Neural cell (in vitro differentiated cells): ENCODE data around the gene VAV3. TPM values are rescaled to one million over a fixed set of nuclear protein-coding genes. Genes with fewer than 3 reads are reported as not detected.

Experiments
- H2AFZ ChIP-seq: fragments of 200-600, 300-800 bp; sonication (generic), shearing (Covaris generic); 2 replicates; pipeline ENCODE4 v1.6.0; 2014; ENCODE audit warnings: low read depth, mild to moderate bottlenecking, antibody characterized with exemption, low read length, moderate library complexity
- H3F3A ChIP-seq: fragments of 200-600 bp; shearing (Covaris generic); 2 replicates; pipeline ENCODE4 v1.6.1; 2016; ENCODE audit warnings: mild to moderate bottlenecking, moderate library complexity, mixed read lengths, antibody characterized with exemption, low read length; ENCODE audit not compliant: insufficient read depth, poor library complexity, severe bottlenecking
- H3K27ac ChIP-seq: fragments of 200-600, 300-800 bp; sonication (generic), shearing (Covaris generic); 2 replicates; pipeline ENCODE4 v1.5.1; 2014; ENCODE audit warnings: mild to moderate bottlenecking, low read length, moderate library complexity
- H3K27me3 ChIP-seq: fragments of 300-800, 200-600 bp; sonication (generic), shearing (Covaris generic); 2 replicates; pipeline ENCODE4 v1.6.0; 2014; ENCODE audit warnings: mild to moderate bottlenecking, low read depth, low read length, moderate library complexity; ENCODE audit not compliant: insufficient read depth
- H3K36me3 ChIP-seq: fragments of 300-800, 200-600 bp; sonication (generic), shearing (Covaris generic); 2 replicates; pipeline ENCODE4 v1.5.1; 2014; ENCODE audit warnings: mild to moderate bottlenecking, antibody characterized with exemption, low read length, moderate library complexity; ENCODE audit not compliant: insufficient read depth
- H3K4me2 ChIP-seq: fragments of 300-800, 200-600 bp; sonication (generic), shearing (Covaris generic); 2 replicates; pipeline ENCODE4 v1.6.0; 2014; ENCODE audit warnings: mild to moderate bottlenecking, low read length
- H3K4me3 ChIP-seq: fragments of 300-800, 200-600 bp; sonication (generic), shearing (Covaris generic); 2 replicates; pipeline ENCODE4 v1.5.1; 2014; ENCODE audit warnings: mild to moderate bottlenecking, low read length, moderate library complexity
- H3K79me2 ChIP-seq: fragments of 200-600 bp; shearing (Covaris generic); replicated peaks from 2 replicates; pipeline ENCODE4 v1.6.0; 2014; ENCODE audit warnings: mild to moderate bottlenecking, low read length, moderate library complexity; ENCODE audit not compliant: insufficient read depth
- H3K9ac ChIP-seq: fragments of 300-800, 200-600 bp; sonication (generic), shearing (Covaris generic); 2 replicates; pipeline ENCODE4 v1.6.1; 2016; ENCODE audit warnings: mild to moderate bottlenecking, low read length, mixed read lengths
- H3K9me2 ChIP-seq: fragments of 200-600 bp; shearing (Covaris generic); 2 replicates; pipeline ENCODE4 v1.6.1; 2016; ENCODE audit warnings: mild to moderate bottlenecking, low read length, mixed read lengths; ENCODE audit not compliant: insufficient read depth
- H3K9me3 ChIP-seq: fragments of 200-600, 300-800 bp; sonication (generic), shearing (Covaris generic); 2 replicates; pipeline ENCODE4 v1.6.1; 2016; ENCODE audit warnings: mild to moderate bottlenecking, mixed run types, low read length, moderate library complexity, mixed read lengths
- H4K20me1 ChIP-seq: fragments of 200-600 bp; shearing (Covaris generic); 2 replicates; pipeline ENCODE4 v1.6.1; 2016; ENCODE audit warnings: mild to moderate bottlenecking, mixed run types; ENCODE audit not compliant: insufficient read depth
- EP300 ChIP-seq: fragments of 450-650 bp; conservative IDR thresholded peaks from 2 replicates; pipeline ENCODE4 v1.6.1; 2014; ENCODE audit warnings: antibody characterized with exemption, mild to moderate bottlenecking, moderate library complexity; ENCODE audit not compliant: poor library complexity, severe bottlenecking
- EZH2 ChIP-seq: fragments of 200-600, 300-800 bp; shearing (Covaris generic), sonication (generic); IDR thresholded peaks from 2 replicates; pipeline ENCODE4 v1.6.1; 2014; ENCODE audit warnings: antibody characterized with exemption, low read length, borderline replicate concordance, mild to moderate bottlenecking; ENCODE audit not compliant: insufficient read depth, poor library complexity, severe bottlenecking
- MXI1 ChIP-seq: fragments of 450-650 bp; conservative IDR thresholded peaks from 2 replicates; pipeline ENCODE4 v1.6.1; 2014; ENCODE audit warnings: antibody characterized with exemption, mild to moderate bottlenecking; ENCODE audit not compliant: poor library complexity, severe bottlenecking
- POLR2AphosphoS5 ChIP-seq: IDR thresholded peaks from 2 replicates; pipeline ENCODE4 v1.6.1; 2012
- RAD21 ChIP-seq: fragments of 450-650 bp; conservative IDR thresholded peaks from 2 replicates; pipeline ENCODE4 v1.6.1; 2014; ENCODE audit warnings: antibody characterized with exemption, mild to moderate bottlenecking, moderate library complexity
- SMC3 ChIP-seq: fragments of 450-650 bp; conservative IDR thresholded peaks from 2 replicates; pipeline ENCODE4 v1.6.1; 2014; ENCODE audit warnings: antibody characterized with exemption, mild to moderate bottlenecking, moderate library complexity; ENCODE audit not compliant: poor library complexity
- TAF1 ChIP-seq: IDR thresholded peaks from 2 replicates; pipeline ENCODE4 v1.6.1; 2012; ENCODE audit warnings: low read depth
- polyA plus RNA-seq: library from polyadenylated mRNA; depleted of rRNA; stranded (reverse); fragments of >200 nt; gene quantifications from 2 replicates; pipeline ENCODE4 v1.2.3, GENCODE V29; 2014
- TF ChIP-seq, protein P1 (sequence below): fragments of 450-650 bp; IDR thresholded peaks from 2 replicates; pipeline ENCODE4 v1.5.1; 2014; ENCODE audit warnings: antibody characterized with exemption, mild to moderate bottlenecking, moderate library complexity; ENCODE audit not compliant: poor library complexity, severe bottlenecking
- TF ChIP-seq, protein P2 (sequence below): IDR thresholded peaks from 2 replicates; pipeline ENCODE4 v1.6.1; 2012; ENCODE audit warnings: borderline replicate concordance

VAV3 gene
- polyA plus RNA-seq, 1 donor from 2014 or later, result 7.6 TPM

DNA sequence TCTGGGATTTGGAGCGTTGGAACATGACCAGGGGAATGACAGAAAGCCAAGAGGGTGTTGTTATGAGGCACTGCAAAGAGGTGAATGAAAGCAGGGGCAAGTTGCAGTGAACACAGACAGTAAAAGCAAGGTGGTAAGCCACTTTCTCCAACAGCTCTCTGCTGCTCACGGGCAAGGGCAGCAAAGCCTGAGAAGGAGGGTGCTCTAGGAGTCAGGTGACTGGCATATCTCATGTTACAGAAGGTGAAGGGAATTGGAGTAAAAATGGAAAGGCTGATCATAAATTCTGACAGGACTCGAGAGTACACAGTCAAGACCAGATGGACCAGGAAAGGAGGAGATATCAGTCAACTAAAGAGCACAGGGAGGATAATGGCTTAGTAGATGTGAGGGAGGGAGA is 14.5 kb downstream of the VAV3 start:
- Histone ChIP-seq H3K9me2 (no peaks in the 10 kb centered on the region), H4K20me1 (no peaks in the 10 kb centered on the region), H3K4me3 (no peak overlapping the region), H3K36me3 (no peaks in the 10 kb centered on the region), H3K9ac (no peak overlapping the region), H3K79me2 (no peaks in the 10 kb centered on the region), H3K27me3 (no peaks in the 10 kb centered on the region), H2AFZ (no peak overlapping the region), H3K4me2 (no peak overlapping the region), H3F3A (no peaks in the 10 kb centered on the region), H3K27ac (no peak overlapping the region), H3K9me3 (no peaks in the 10 kb centered on the region)
- no peak for TF ChIP-seq SMC3
- TF ChIP-seq, protein P1, sequence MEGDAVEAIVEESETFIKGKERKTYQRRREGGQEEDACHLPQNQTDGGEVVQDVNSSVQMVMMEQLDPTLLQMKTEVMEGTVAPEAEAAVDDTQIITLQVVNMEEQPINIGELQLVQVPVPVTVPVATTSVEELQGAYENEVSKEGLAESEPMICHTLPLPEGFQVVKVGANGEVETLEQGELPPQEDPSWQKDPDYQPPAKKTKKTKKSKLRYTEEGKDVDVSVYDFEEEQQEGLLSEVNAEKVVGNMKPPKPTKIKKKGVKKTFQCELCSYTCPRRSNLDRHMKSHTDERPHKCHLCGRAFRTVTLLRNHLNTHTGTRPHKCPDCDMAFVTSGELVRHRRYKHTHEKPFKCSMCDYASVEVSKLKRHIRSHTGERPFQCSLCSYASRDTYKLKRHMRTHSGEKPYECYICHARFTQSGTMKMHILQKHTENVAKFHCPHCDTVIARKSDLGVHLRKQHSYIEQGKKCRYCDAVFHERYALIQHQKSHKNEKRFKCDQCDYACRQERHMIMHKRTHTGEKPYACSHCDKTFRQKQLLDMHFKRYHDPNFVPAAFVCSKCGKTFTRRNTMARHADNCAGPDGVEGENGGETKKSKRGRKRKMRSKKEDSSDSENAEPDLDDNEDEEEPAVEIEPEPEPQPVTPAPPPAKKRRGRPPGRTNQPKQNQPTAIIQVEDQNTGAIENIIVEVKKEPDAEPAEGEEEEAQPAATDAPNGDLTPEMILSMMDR, result no peak
- TF ChIP-seq EZH2, result no peak
- TF ChIP-seq RAD21, result no peak

DNA sequence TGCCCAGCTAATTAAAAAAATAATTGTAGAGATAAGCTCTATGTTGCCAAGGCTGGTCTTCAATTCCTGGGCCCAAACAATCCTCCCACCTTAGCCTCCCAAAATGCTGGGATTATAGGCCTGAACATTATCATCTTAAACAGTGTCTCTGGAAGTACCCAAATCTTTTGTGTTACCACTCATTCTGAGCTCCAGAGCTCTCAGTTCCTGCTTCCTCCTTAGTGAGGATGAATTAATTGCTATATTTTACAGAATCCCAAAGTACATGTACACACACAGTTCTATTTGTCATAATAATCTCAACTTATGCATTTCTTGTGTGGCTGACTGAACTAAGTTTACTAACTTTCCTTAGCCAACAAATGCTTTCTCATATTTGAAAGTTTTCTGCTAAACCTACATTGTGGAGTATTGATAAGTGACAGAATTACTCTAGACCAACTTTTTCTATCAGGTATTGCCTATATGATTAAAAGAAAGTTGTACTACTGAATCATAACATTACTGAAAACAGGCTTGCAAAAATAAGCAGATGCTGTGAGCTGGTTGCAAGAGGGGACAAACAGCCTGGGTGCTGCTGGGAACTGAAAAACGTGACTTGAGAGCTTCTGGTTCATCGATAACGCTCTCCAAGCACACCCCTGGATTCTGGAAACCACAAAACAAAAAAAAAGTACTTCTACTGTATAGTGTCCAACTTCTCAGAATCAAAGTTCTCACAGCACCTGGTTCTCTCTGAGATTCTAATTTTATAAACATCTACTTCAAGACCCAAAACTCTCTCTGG is 15.3 kb downstream of the VAV3 start:
- Histone ChIP-seq H3K9me3 (no peaks in the 10 kb centered on the region), H2AFZ (no peak overlapping the region), H4K20me1 (no peaks in the 10 kb centered on the region), H3K27ac (no peak overlapping the region), H3F3A (no peaks in the 10 kb centered on the region), H3K79me2 (no peaks in the 10 kb centered on the region), H3K9me2 (no peaks in the 10 kb centered on the region), H3K9ac (no peak overlapping the region), H3K36me3 (no peaks in the 10 kb centered on the region), H3K4me3 (no peak overlapping the region), H3K27me3 (no peaks in the 10 kb centered on the region), H3K4me2 (no peak overlapping the region)
- TF ChIP-seq, protein P1, result no peak
- TF ChIP-seq RAD21 (no peak), SMC3 (no peak)

DNA sequence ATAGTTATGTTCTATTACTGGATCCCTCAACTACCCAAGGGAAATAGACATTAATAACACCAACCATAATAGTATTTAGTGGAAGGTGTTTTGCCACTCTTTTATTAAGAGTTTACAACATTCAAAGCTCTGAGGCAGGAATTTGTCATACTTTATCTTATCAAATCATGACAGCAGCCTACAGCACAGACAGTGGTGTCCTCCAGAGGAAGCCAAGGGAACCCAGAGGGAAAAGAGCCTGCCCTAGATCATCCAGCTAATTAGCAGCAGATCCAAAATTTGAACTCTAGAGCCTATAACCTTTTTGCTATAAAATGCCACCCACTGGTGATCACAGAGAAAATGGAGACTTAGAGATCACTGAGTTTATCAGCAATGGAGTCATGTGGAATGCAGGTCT is 18.2 kb downstream of the VAV3 start:
- H3K27me3 ChIP-seq, result no peaks in the 10 kb centered on the region
- H3K79me2 ChIP-seq, result no peaks in the 10 kb centered on the region
- no peaks in the 10 kb centered on the region for H3K9me3 ChIP-seq
- H4K20me1 ChIP-seq, result no peaks in the 10 kb centered on the region
- no peak overlapping the region for H3K4me2 ChIP-seq
- H3K9me2 ChIP-seq, result no peaks in the 10 kb centered on the region
- no peak overlapping the region for H3K4me3 ChIP-seq
- TF ChIP-seq RAD21 (no peak), SMC3 (no peak), TAF1 (no peak), EP300 (no peak), MXI1 (no peak), EZH2 (no peak), POLR2AphosphoS5 (no peak)
- TF ChIP-seq, protein P1, result no peak
- TF ChIP-seq, protein P2, sequence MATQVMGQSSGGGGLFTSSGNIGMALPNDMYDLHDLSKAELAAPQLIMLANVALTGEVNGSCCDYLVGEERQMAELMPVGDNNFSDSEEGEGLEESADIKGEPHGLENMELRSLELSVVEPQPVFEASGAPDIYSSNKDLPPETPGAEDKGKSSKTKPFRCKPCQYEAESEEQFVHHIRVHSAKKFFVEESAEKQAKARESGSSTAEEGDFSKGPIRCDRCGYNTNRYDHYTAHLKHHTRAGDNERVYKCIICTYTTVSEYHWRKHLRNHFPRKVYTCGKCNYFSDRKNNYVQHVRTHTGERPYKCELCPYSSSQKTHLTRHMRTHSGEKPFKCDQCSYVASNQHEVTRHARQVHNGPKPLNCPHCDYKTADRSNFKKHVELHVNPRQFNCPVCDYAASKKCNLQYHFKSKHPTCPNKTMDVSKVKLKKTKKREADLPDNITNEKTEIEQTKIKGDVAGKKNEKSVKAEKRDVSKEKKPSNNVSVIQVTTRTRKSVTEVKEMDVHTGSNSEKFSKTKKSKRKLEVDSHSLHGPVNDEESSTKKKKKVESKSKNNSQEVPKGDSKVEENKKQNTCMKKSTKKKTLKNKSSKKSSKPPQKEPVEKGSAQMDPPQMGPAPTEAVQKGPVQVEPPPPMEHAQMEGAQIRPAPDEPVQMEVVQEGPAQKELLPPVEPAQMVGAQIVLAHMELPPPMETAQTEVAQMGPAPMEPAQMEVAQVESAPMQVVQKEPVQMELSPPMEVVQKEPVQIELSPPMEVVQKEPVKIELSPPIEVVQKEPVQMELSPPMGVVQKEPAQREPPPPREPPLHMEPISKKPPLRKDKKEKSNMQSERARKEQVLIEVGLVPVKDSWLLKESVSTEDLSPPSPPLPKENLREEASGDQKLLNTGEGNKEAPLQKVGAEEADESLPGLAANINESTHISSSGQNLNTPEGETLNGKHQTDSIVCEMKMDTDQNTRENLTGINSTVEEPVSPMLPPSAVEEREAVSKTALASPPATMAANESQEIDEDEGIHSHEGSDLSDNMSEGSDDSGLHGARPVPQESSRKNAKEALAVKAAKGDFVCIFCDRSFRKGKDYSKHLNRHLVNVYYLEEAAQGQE, result no peak
- H3F3A ChIP-seq, result no peaks in the 10 kb centered on the region
- no peak overlapping the region for H2AFZ ChIP-seq
- H3K9ac ChIP-seq, result no peak overlapping the region
- H3K27ac ChIP-seq, result no peak overlapping the region
- H3K36me3 ChIP-seq, result no peaks in the 10 kb centered on the region
